ENCODE data around the gene ITGBL1.

GRCh38 chr13:101590479-101590878, 138.0 kb downstream of the ITGBL1 start:
- no peak for TF ChIP-seq CTCF (IDR thresholded peaks at IDR 0.05)
- TF ChIP-seq EZH2 (IDR thresholded peaks at IDR 0.05; ENCODE audit: borderline replicate concordance, insufficient read depth, low read depth, low read length, poor library complexity, severe bottlenecking) = no peak

Measured in B cell (primary cell).